Tibial nerve (tissue), 4 donors: Measurements from ENCODE around the gene A3GALT2. TPM values are rescaled to one million over a fixed set of nuclear protein-coding genes. Genes with fewer than 3 reads are reported as not detected.

Experiments used
- DNase-seq, 2 donors: peaks; one replicate each; pipeline ENCODE4 v3.0.0-alpha.2; 2019; ENCODE audit warnings: low spot score in 2 of 2
- H3K27ac ChIP-seq, 4 donors: fragments of 200-600 bp; sonication (generic) in 3 of 4; one replicate each; pipeline ENCODE4 v1.5.1; 2017 to 2019; ENCODE audit warnings: mild to moderate bottlenecking in 1 of 4
- H3K27me3 ChIP-seq, 2 donors: fragments of 200-600 bp; sonication (generic) in 1 of 2; one replicate each; pipeline versions ENCODE4 v1.5.1 to v1.6.0; 2017 to 2019
- H3K36me3 ChIP-seq, 3 donors: fragments of 200-600 bp; sonication (generic); one replicate each; pipeline ENCODE4 v1.5.1; 2018 to 2019
- H3K4me1 ChIP-seq, 4 donors: fragments of 200-600 bp; sonication (generic) in 3 of 4; one replicate each; pipeline ENCODE4 v1.5.1; 2017 to 2019
- H3K4me3 ChIP-seq, 4 donors: fragments of 200-600 bp; sonication (generic) in 3 of 4; one replicate each; pipeline ENCODE4 v1.5.1; 2017 to 2019; ENCODE audit warnings: mild to moderate bottlenecking in 1 of 4, moderate library complexity in 1 of 4
- H3K9me3 ChIP-seq, 4 donors: fragments of 200-600 bp; sonication (generic) in 3 of 4; one replicate each; pipeline ENCODE4 v1.5.1; 2017 to 2019
- CTCF ChIP-seq, 5 experiments: fragments of 200-600 bp in 3 of 5; fragments of 450-650 bp in 2 of 5; sonication (generic) in 3 of 5; IDR thresholded peaks; one replicate each; pipeline ENCODE4 v1.5.1; 2016 to 2019; ENCODE audit warnings: antibody characterized with exemption in 5 of 5, mild to moderate bottlenecking in 3 of 5, moderate library complexity in 2 of 5
- EP300 ChIP-seq, 2 donors: sonication (generic); formaldehyde crosslinking; IDR thresholded peaks; one replicate each; pipeline ENCODE4 v1.6.1; 2017; ENCODE audit warnings: antibody characterized with exemption in 2 of 2, mild to moderate bottlenecking in 1 of 2
- POLR2A ChIP-seq, 2 donors: fragments of 450-650 bp; IDR thresholded peaks; one replicate each; pipeline ENCODE4 v1.6.1; 2017; ENCODE audit warnings: antibody characterized with exemption in 2 of 2, mild to moderate bottlenecking in 2 of 2, moderate library complexity in 2 of 2
- WGBS, 2 donors: methylation state at CpG; one replicate each; pipeline ENCODE4 v1.1.5; 2018; 5-methylcytosine and 5-hydroxymethylcytosine counted together
- total RNA-seq, 4 donors: library from RNA; depleted of rRNA; stranded (reverse); fragments of >200 nt; gene quantifications; one replicate each; pipeline ENCODE4 v1.1.0, GENCODE V29; 2016

The A3GALT2 gene
- total RNA-seq, 4 donors from 2014 or later, result 0.42 to 0.66 TPM; not detected in 2

- peaks cover 3 to 83% (median 60%) of the 10 kb centered on the region in 4 donors for H3K4me1 ChIP-seq
- H3K4me3 ChIP-seq, result no peak overlapping the region
- H3K9me3 ChIP-seq, result no peaks in the 10 kb centered on the region
- H3K27ac ChIP-seq, result peak overlapping the region in 2 of 4 donors; percentile 97 to 98
- TF ChIP-seq POLR2A (IDR thresholded peaks at IDR 0.05), result no peak
- no peak for TF ChIP-seq EP300 (IDR thresholded peaks at IDR 0.05)
- TF ChIP-seq CTCF (IDR thresholded peaks at IDR 0.05), result no peak
- DNase-seq, result no peak
- no peaks in the 10 kb centered on the region for H3K27me3 ChIP-seq
- H3K36me3 ChIP-seq, result peaks cover 15 to 73% (median 28%) of the 10 kb centered on the region in 3 donors
- WGBS, 2 donors, result 91 to 92% methylated on average over 7 of the region's 7 CpGs
Observed at GRCh38 chr1:33330906-33331305, 10.0 kb upstream of the A3GALT2 start.

GRCh38 chr1:33330361-33330890 is 9.5 kb upstream of the A3GALT2 start:
- Histone ChIP-seq H3K36me3 (peaks cover 18 to 78% (median 31%) of the 10 kb centered on the region in 3 donors), H3K27me3 (no peaks in the 10 kb centered on the region), H3K9me3 (no peaks in the 10 kb centered on the region), H3K4me3 (no peak overlapping the region), H3K4me1 (peaks cover 3 to 78% (median 55%) of the 10 kb centered on the region in 4 donors), H3K27ac (peak overlapping the region in 2 of 4 donors; percentile 97 to 98)
- DNase-seq, result no peak
- WGBS, 2 donors, result 86 to 97% methylated on average over 3 of the region's 3 CpGs
- TF ChIP-seq POLR2A (IDR thresholded peaks at IDR 0.05) (no peak), CTCF (IDR thresholded peaks at IDR 0.05) (no peak), EP300 (IDR thresholded peaks at IDR 0.05) (no peak)

GRCh38 chr1:33329600-33330305 is 8.9 kb upstream of the A3GALT2 start:
- H3K36me3 ChIP-seq, result peaks cover 24 to 84% (median 38%) of the 10 kb centered on the region in 3 donors
- TF ChIP-seq POLR2A (IDR thresholded peaks at IDR 0.05) (no peak), CTCF (IDR thresholded peaks at IDR 0.05) (no peak), EP300 (IDR thresholded peaks at IDR 0.05) (no peak)

GRCh38 chr1:33328817-33329216 is 7.9 kb upstream of the A3GALT2 start:
- H3K4me1 ChIP-seq, result peaks cover 0 to 62% (median 41%) of the 10 kb centered on the region in 4 donors
- TF ChIP-seq CTCF (IDR thresholded peaks at IDR 0.05), result no peak
- no peak for TF ChIP-seq EP300 (IDR thresholded peaks at IDR 0.05)
- TF ChIP-seq POLR2A (IDR thresholded peaks at IDR 0.05), result no peak
- H3K4me3 ChIP-seq, result no peak overlapping the region
- H3K27me3 ChIP-seq, result no peaks in the 10 kb centered on the region
- peaks cover 28 to 94% (median 47%) of the 10 kb centered on the region in 3 donors for H3K36me3 ChIP-seq
- 94 to 99% methylated on average over 11 to 12 of the region's 12 CpGs for WGBS, 2 donors
- no peak for DNase-seq
- peak overlapping the region in 2 of 4 donors; percentile 35 to 71 for H3K27ac ChIP-seq
- H3K9me3 ChIP-seq, result no peaks in the 10 kb centered on the region

More at GRCh38 chr1:33329600-33330305, 8.9 kb upstream of the A3GALT2 start:
- Histone ChIP-seq H3K27ac (peak overlapping the region in 2 of 4 donors; percentile 97 to 98), H3K27me3 (no peaks in the 10 kb centered on the region), H3K4me1 (peaks cover under 1 to 71% (median 48%) of the 10 kb centered on the region in 4 donors), H3K9me3 (no peaks in the 10 kb centered on the region), H3K4me3 (no peak overlapping the region)
- 83 to 86% methylated on average over 18 to 19 of the region's 19 CpGs for WGBS, 2 donors
- no peak for DNase-seq
